GM13976 (cell line): ENCODE data around the gene MRPL12.

Experiments used
- DNase-seq: peaks from one replicate; pipeline ENCODE4 v3.0.0; 2012; ENCODE audit warnings: low spot score
- in situ Hi-C: fragments of 300-500 bp; cut with MboI; formaldehyde crosslinking; loops from one replicate; pipeline ENCODE4 v1.12.0; 2022; ENCODE audit warnings: low sequenced_read_pairs, mixed read lengths, inconsistent platforms; ENCODE audit not compliant: unreplicated experiment
- TF ChIP-seq, protein P1 (sequence below): IDR thresholded peaks from 2 replicates; pipeline ENCODE4 v1.5.1; 2012; ENCODE audit warnings: borderline replicate concordance, mild to moderate bottlenecking; ENCODE audit not compliant: insufficient read depth; ENCODE audit errors: extremely low read depth, missing control alignments, control extremely low read depth

MRPL12 gene

DNA sequence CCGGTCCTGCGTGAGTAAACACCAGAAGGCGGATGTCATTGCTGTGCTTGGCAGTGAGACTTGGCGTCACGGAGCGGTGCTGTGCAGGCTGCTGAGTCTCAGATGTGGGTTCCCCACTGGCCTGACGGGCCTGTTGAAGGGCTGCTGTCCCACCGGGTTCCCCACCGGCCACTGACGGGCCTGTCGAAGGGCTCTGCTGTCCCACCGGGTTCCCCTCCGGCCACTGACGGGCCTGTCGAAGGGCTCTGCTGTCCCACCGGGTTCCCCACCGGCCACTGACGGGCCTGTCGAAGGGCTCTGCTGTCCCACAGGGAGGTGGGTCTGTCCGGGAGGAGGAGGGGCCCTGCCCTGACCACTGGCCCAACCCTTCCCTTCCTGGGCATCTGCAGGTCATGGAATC, 16.6 kb upstream of the MRPL12 start:
- no peak for DNase-seq
- in situ Hi-C loops = no loop called here
- TF ChIP-seq, protein P1, sequence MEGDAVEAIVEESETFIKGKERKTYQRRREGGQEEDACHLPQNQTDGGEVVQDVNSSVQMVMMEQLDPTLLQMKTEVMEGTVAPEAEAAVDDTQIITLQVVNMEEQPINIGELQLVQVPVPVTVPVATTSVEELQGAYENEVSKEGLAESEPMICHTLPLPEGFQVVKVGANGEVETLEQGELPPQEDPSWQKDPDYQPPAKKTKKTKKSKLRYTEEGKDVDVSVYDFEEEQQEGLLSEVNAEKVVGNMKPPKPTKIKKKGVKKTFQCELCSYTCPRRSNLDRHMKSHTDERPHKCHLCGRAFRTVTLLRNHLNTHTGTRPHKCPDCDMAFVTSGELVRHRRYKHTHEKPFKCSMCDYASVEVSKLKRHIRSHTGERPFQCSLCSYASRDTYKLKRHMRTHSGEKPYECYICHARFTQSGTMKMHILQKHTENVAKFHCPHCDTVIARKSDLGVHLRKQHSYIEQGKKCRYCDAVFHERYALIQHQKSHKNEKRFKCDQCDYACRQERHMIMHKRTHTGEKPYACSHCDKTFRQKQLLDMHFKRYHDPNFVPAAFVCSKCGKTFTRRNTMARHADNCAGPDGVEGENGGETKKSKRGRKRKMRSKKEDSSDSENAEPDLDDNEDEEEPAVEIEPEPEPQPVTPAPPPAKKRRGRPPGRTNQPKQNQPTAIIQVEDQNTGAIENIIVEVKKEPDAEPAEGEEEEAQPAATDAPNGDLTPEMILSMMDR = no peak

DNA sequence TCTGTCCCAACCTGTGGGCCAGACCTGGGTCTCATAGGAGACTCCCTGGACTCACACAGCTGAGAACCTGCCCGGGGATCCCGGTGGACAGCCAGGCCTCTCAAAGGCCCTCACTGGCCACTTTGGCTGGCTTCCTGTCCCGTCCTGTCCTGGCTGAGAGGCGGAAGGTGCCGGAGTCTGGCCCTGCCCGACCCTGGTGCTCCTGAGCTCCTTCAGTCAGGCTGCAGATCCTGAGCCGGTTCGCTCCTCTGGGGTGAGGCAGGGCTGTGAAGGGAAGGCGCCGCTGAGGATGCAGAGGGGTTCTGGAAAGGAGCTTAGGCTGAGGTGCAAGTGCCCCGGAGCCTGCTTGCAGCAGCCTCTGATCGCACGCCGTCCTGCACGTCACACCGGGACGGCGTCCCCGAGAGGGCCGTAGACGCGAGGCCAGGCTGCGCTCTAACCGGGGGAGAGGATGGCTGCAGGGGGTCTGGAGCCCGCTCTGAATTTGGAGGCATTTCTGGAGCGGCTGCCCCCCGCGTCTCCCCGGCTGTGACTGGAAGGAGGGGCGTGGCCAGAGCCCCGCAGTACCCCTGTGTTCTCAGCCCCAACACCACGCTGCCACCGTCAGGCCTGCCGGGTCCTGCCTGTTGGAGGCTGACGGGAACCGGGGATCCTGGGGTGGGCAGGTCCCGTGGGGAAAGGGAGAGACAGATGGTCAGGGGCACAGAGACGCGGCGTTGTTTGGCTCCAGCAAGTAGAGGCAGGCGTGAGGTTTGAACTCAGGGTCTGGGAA, 15.2 kb upstream of the MRPL12 start:
- DNase-seq = no peak
- TF ChIP-seq, protein P1 = no peak
- in situ Hi-C loops = no loop called here

DNA sequence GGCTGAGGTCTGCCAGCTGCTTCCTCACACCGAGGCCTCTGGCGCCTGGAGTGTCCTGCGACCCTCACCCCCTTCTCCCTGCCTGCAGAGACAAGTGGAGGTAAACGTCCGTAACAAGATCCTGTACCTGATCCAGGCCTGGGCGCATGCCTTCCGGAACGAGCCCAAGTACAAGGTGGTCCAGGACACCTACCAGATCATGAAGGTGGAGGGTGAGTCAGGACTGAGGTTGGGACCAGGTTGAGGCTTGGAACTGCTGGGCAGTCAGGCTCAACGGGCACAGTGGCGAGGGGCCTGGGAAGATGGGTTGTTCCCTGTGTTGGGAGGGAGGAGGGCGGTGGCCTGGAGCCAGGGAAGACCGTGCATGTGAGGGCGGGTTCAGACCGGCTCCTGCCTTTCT, 14.6 kb upstream of the MRPL12 start:
- no peak for DNase-seq
- in situ Hi-C loops = no loop called here
- TF ChIP-seq, protein P1 = no peak

DNA sequence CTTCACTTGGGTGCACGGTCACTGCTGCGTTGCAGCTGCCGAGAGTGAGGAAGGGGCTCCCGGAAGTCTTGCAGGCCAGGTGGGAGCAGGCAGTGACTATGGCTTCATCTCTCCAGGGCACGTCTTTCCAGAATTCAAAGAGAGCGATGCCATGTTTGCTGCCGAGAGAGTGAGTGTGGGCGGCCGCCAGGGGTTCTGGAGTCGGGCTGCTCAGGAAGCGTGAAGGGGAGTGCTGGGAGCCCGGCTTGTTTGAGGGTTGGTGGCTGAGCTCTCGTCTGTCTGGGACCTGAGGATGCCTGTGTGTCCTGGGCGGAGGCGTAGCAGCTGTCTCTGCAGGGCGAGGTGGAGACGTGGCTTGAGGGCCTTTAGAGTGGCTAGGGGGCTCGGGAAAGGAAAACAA, 13.1 kb upstream of the MRPL12 start:
- DNase-seq = no peak
- in situ Hi-C loops = no loop called here
- TF ChIP-seq, protein P1 = no peak

DNA sequence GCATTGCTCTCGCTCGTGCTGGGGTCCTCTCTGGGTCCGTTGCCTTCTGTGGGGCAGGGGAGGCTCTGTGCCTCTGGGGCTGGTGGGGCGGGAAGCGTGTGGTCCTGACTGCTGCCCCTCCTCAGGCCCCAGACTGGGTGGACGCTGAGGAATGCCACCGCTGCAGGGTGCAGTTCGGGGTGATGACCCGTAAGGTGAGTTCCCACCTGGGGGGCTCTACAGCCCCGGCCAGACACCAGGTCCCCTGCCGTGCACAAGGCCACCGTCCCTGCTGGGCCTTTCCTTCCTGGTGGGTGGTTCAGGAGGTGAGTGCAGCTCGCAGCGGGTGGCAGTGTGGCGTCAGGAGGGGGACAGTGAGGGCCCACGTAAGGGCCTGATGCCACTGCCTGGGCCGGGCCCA, 12.6 kb upstream of the MRPL12 start:
- in situ Hi-C loops = no loop called here
- TF ChIP-seq, protein P1 = no peak
- DNase-seq = no peak

DNA sequence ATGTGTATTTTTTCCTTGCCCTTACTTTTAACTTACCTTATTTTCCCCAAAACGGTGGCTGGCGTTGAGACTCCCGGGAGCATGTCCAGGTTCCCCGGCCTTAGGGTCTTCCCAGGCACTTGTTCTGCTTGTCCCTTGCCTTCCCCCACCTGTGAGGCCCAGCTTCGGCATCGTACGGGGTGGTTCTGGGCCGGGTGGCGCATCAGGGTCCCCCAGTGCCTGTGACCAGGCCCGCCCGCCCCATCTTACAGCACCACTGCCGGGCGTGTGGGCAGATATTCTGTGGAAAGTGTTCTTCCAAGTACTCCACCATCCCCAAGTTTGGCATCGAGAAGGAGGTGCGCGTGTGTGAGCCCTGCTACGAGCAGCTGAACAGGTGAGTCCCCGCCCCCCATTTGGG, 12.0 kb upstream of the MRPL12 start:
- in situ Hi-C loops = no loop called here
- no peak for DNase-seq
- TF ChIP-seq, protein P1 = no peak
